ENCODE measurements around the gene ARL6IP4. TPM values are rescaled to one million over a fixed set of nuclear protein-coding genes. Genes with fewer than 3 reads are reported as not detected.

The ARL6IP4 gene
- polyA plus RNA-seq, 3 donors = 152 to 268 (median 167) TPM

- no peak for DNase-seq
- WGBS (ENCODE audit: insufficient coverage) = 100% methylated on average over 2 of the region's 2 CpGs
- no peaks in the 10 kb centered on the region for H3K36me3 ChIP-seq (replicated peaks in 1 of 2; ENCODE audit: control insufficient read depth in 1 of 2, insufficient read depth in 2 of 2, low read length in 2 of 2)
- no peaks in the 10 kb centered on the region for H4K20me1 ChIP-seq (ENCODE audit: insufficient read depth, low read length)
- H3K9me3 ChIP-seq (replicated peaks in 1 of 2; ENCODE audit: control insufficient read depth in 1 of 2, insufficient read depth in 1 of 2, low read length in 2 of 2) = no peaks in the 10 kb centered on the region
- H3K4me1 Mint-ChIP-seq = peaks cover 4% of the 10 kb centered on the region
- H2AFZ ChIP-seq (ENCODE audit: insufficient read depth, low read depth, low read length, poor library complexity, severe bottlenecking) = no peak overlapping the region
- no peak for TF ChIP-seq CTCF (IDR thresholded peaks at IDR 0.05)
- peaks cover 11 to 14% of the 10 kb centered on the region in 2 donors for H3K4me1 ChIP-seq (ENCODE audit: control insufficient read depth in 1 of 2, insufficient read depth in 2 of 2, low read length in 2 of 2)
- H3K27ac Mint-ChIP-seq = no peak overlapping the region
- no peak overlapping the region for H3K4me3 Mint-ChIP-seq
- no peak overlapping the region for H3K27ac ChIP-seq (ENCODE audit: low read depth in 1 of 2, low read length in 2 of 2)
- peaks cover 0 to 3% (median 0%) of the 10 kb centered on the region in 3 donors for H3K27me3 Mint-ChIP-seq (ENCODE audit: low read depth in 3 of 3)
- no peaks in the 10 kb centered on the region for H3K79me2 ChIP-seq (ENCODE audit: insufficient read depth, low read length)
- H3K4me2 ChIP-seq (replicated peaks; ENCODE audit: extremely low read depth, low read length, poor library complexity, severe bottlenecking) = no peak overlapping the region
- no peak overlapping the region for H3K4me3 ChIP-seq (replicated peaks in 1 of 3; ENCODE audit: low read depth in 2 of 3, low read length in 3 of 3)
- intact Hi-C loops (cut with micrococcal nuclease) = no loop called here
- no peaks in the 10 kb centered on the region for H3K36me3 Mint-ChIP-seq
- no peak overlapping the region for H3K9ac ChIP-seq (ENCODE audit: insufficient read depth, low read length, poor library complexity, severe bottlenecking)
- no peaks in the 10 kb centered on the region for H3K27me3 ChIP-seq (ENCODE audit: control insufficient read depth in 2 of 2, insufficient read depth in 2 of 2, low read length in 2 of 2)
- H3K9me3 Mint-ChIP-seq = no peaks in the 10 kb centered on the region
Measured at GRCh38 chr12:122968104-122968503, 12.4 kb upstream of the ARL6IP4 start.

GRCh38 chr12:122969676-122970075, 10.8 kb upstream of the ARL6IP4 start:
- no peak for TF ChIP-seq CTCF (IDR thresholded peaks at IDR 0.05)
- Mint-ChIP-seq H3K4me1 (peaks cover 11% of the 10 kb centered on the region), H3K9me3 (no peaks in the 10 kb centered on the region), H3K27ac (no peak overlapping the region), H3K36me3 (no peaks in the 10 kb centered on the region), H3K4me3 (no peak overlapping the region), H3K27me3 (ENCODE audit: low read depth in 3 of 3) (peaks cover 0 to 3% (median 0%) of the 10 kb centered on the region in 3 donors)
- Histone ChIP-seq H2AFZ (ENCODE audit: insufficient read depth, low read depth, low read length, poor library complexity, severe bottlenecking) (no peak overlapping the region), H3K4me1 (ENCODE audit: control insufficient read depth in 1 of 2, insufficient read depth in 2 of 2, low read length in 2 of 2) (peaks cover 17 to 21% of the 10 kb centered on the region in 2 donors), H3K27ac (ENCODE audit: low read depth in 1 of 2, low read length in 2 of 2) (no peak overlapping the region), H3K4me2 (replicated peaks; ENCODE audit: extremely low read depth, low read length, poor library complexity, severe bottlenecking) (no peak overlapping the region), H3K27me3 (ENCODE audit: control insufficient read depth in 2 of 2, insufficient read depth in 2 of 2, low read length in 2 of 2) (no peaks in the 10 kb centered on the region), H3K9ac (ENCODE audit: insufficient read depth, low read length, poor library complexity, severe bottlenecking) (no peak overlapping the region), H3K9me3 (replicated peaks in 1 of 2; ENCODE audit: control insufficient read depth in 1 of 2, insufficient read depth in 1 of 2, low read length in 2 of 2) (no peaks in the 10 kb centered on the region), H3K4me3 (replicated peaks in 1 of 3; ENCODE audit: low read depth in 2 of 3, low read length in 3 of 3) (no peak overlapping the region), H3K36me3 (replicated peaks in 1 of 2; ENCODE audit: control insufficient read depth in 1 of 2, insufficient read depth in 2 of 2, low read length in 2 of 2) (no peaks in the 10 kb centered on the region), H3K79me2 (ENCODE audit: insufficient read depth, low read length) (peaks cover 4% of the 10 kb centered on the region), H4K20me1 (ENCODE audit: insufficient read depth, low read length) (no peaks in the 10 kb centered on the region)
- 80% methylated on average over 2 of the region's 4 CpGs for WGBS (ENCODE audit: insufficient coverage)
- no peak for DNase-seq
- intact Hi-C loops (cut with micrococcal nuclease) = loop anchor here (10.0 kb wide), 2 partner anchors 265 to 395 kb away; partner anchors contain the start of genes MPHOSPH9 (in 1 of the 2), MTRFR (in 1 of the 2) and SBNO1 (in 1 of the 2)

All from CD14-positive monocyte (primary cell).